H9 (cell line): ENCODE measurements around the gene GRID2. TPM values are rescaled to one million over a fixed set of nuclear protein-coding genes. Genes with fewer than 3 reads are reported as not detected.

Experiments used
- DNase-seq: peaks from one replicate; pipeline ENCODE4 v3.0.0-alpha.2; 2017
- H2AFZ ChIP-seq: one replicate; pipeline ENCODE4 v1.6.1; 2013; ENCODE audit warnings: mild to moderate bottlenecking, low read length, control low read depth, moderate library complexity
- H2AK5ac ChIP-seq: 2 replicates; pipeline ENCODE4 v1.6.1; 2013; ENCODE audit warnings: low read length, control low read depth, mixed read lengths; ENCODE audit not compliant: insufficient read length
- H2BK120ac ChIP-seq: one replicate; pipeline ENCODE4 v1.6.1; 2013; ENCODE audit warnings: low read depth, mild to moderate bottlenecking, low read length, control low read depth, inconsistent platforms; ENCODE audit not compliant: poor library complexity, severe bottlenecking
- H2BK12ac ChIP-seq: 2 replicates; pipeline ENCODE4 v1.6.1; 2013; ENCODE audit warnings: low read length, control low read depth, mixed read lengths, low read depth; ENCODE audit not compliant: insufficient read length
- H2BK15ac ChIP-seq: 2 replicates; pipeline ENCODE4 v1.6.1; 2013; ENCODE audit warnings: low read depth, low read length, control low read depth
- H2BK20ac ChIP-seq: one replicate; pipeline ENCODE4 v1.6.1; 2013; ENCODE audit warnings: low read depth, mild to moderate bottlenecking, low read length, control low read depth, inconsistent platforms; ENCODE audit not compliant: poor library complexity, severe bottlenecking
- H2BK5ac ChIP-seq: 2 replicates; pipeline ENCODE4 v1.6.1; 2013; ENCODE audit warnings: low read length, control low read depth, mixed read lengths; ENCODE audit not compliant: insufficient read length
- H3K14ac ChIP-seq: 2 replicates; pipeline ENCODE4 v1.6.1; 2013; ENCODE audit warnings: low read length, control low read depth; ENCODE audit not compliant: insufficient read depth
- H3K18ac ChIP-seq: 2 replicates; pipeline ENCODE4 v1.6.1; 2013; ENCODE audit warnings: low read depth, mild to moderate bottlenecking, mixed read lengths, low read length, control low read depth; ENCODE audit not compliant: insufficient read length
- H3K23ac ChIP-seq: 2 replicates; pipeline ENCODE4 v1.6.1; 2013; ENCODE audit warnings: low read length, control low read depth, mixed read lengths, low read depth; ENCODE audit not compliant: insufficient read length
- H3K23me2 ChIP-seq: 2 replicates; pipeline ENCODE4 v1.6.1; 2013; ENCODE audit warnings: low read depth, mild to moderate bottlenecking, mixed read lengths, low read length, control low read depth; ENCODE audit not compliant: insufficient read length, poor library complexity, severe bottlenecking
- H3K27ac ChIP-seq: 2 replicates; pipeline ENCODE4 v1.5.1; 2013; ENCODE audit warnings: low read length, control low read depth, mixed read lengths, low read depth; ENCODE audit not compliant: insufficient read length
- H3K27me3 ChIP-seq: 2 replicates; pipeline ENCODE4 v1.6.1; 2013; ENCODE audit warnings: low read length, control low read depth, inconsistent platforms; ENCODE audit not compliant: insufficient read depth
- H3K4ac ChIP-seq: 2 replicates; pipeline ENCODE4 v1.6.1; 2013; ENCODE audit warnings: low read depth, mild to moderate bottlenecking, control low read depth, inconsistent platforms, low read length, moderate library complexity
- H3K4me1 ChIP-seq: 2 replicates; pipeline ENCODE4 v1.6.1; 2013; ENCODE audit warnings: low read length, control low read depth, inconsistent platforms; ENCODE audit not compliant: insufficient read depth
- H3K4me2 ChIP-seq: 2 replicates; pipeline ENCODE4 v1.6.1; 2013; ENCODE audit warnings: low read length, control low read depth, mixed read lengths; ENCODE audit not compliant: insufficient read length, insufficient read depth
- H3K56ac ChIP-seq: 2 replicates; pipeline ENCODE4 v1.6.1; 2013; ENCODE audit warnings: low read depth, mild to moderate bottlenecking, mixed read lengths, low read length, control low read depth; ENCODE audit not compliant: insufficient read length
- H3K79me1 ChIP-seq: 2 replicates; pipeline ENCODE4 v1.6.1; 2013; ENCODE audit warnings: low read depth, mild to moderate bottlenecking, moderate library complexity, low read length, control low read depth, inconsistent platforms; ENCODE audit not compliant: insufficient read depth, poor library complexity, severe bottlenecking
- H3K79me2 ChIP-seq: 2 replicates; pipeline ENCODE4 v1.6.1; 2013; ENCODE audit warnings: low read length, control low read depth, inconsistent platforms; ENCODE audit not compliant: insufficient read depth
- H3K9ac ChIP-seq: 2 replicates; pipeline ENCODE4 v1.6.1; 2013; ENCODE audit warnings: low read length, control low read depth, mixed read lengths; ENCODE audit not compliant: insufficient read length; ENCODE audit errors: extremely low read depth
- H3K9me3 ChIP-seq: one replicate; pipeline ENCODE4 v1.6.1; 2013; ENCODE audit warnings: low read depth, low read length, inconsistent platforms; ENCODE audit not compliant: control insufficient read depth
- H3T11ph ChIP-seq: one replicate; pipeline ENCODE4 v1.6.1; 2013; ENCODE audit warnings: mild to moderate bottlenecking, low read length, control low read depth, inconsistent platforms
- H4K20me1 ChIP-seq: one replicate; pipeline ENCODE4 v1.6.1; 2013; ENCODE audit not compliant: control insufficient read depth, insufficient read length, insufficient read depth
- H4K5ac ChIP-seq: 2 replicates; pipeline ENCODE4 v1.6.1; 2013; ENCODE audit warnings: low read depth, mild to moderate bottlenecking, mixed read lengths, low read length, control low read depth; ENCODE audit not compliant: insufficient read length
- H4K8ac ChIP-seq: replicated peaks from 2 replicates; pipeline ENCODE4 v1.6.1; 2013; ENCODE audit warnings: low read length, control low read depth, mixed read lengths, low read depth; ENCODE audit not compliant: insufficient read length
- H4K91ac ChIP-seq: 2 replicates; pipeline ENCODE4 v1.6.1; 2013; ENCODE audit warnings: low read depth, mild to moderate bottlenecking, moderate library complexity, mixed read lengths, low read length, control low read depth; ENCODE audit not compliant: insufficient read length
- H3K27ac Mint-ChIP-seq, 3 experiments: 2 replicates in 2 of 3; 3 replicates in 1 of 3; pipeline ENCODE4 v1.8.0; 2020 to 2021; ENCODE audit warnings: mixed read lengths in 3 of 3, mild to moderate bottlenecking in 1 of 3, moderate library complexity in 1 of 3
- H3K27me3 Mint-ChIP-seq: 2 replicates; pipeline ENCODE4 v1.8.0; 2021; ENCODE audit warnings: low read depth, mild to moderate bottlenecking, moderate library complexity, mixed read lengths
- H3K36me3 Mint-ChIP-seq, 3 experiments: 2 replicates in 2 of 3; 3 replicates in 1 of 3; pipeline ENCODE4 v1.8.0; 2020 to 2021; ENCODE audit warnings: low read depth in 3 of 3, mixed read lengths in 3 of 3; ENCODE audit not compliant: insufficient read depth in 1 of 3
- H3K4me1 Mint-ChIP-seq, 2 experiments: 2 replicates each; pipeline ENCODE4 v1.8.0; 2020; ENCODE audit warnings: mixed read lengths in 2 of 2
- H3K4me3 Mint-ChIP-seq, 2 experiments: 2 replicates in 1 of 2; 3 replicates in 1 of 2; pipeline ENCODE4 v1.8.0; 2020 to 2021; ENCODE audit warnings: mild to moderate bottlenecking in 2 of 2, mixed read lengths in 2 of 2, moderate library complexity in 1 of 2
- H3K9me3 Mint-ChIP-seq, 2 experiments: 2 replicates in 1 of 2; 3 replicates in 1 of 2; pipeline ENCODE4 v1.8.0; 2020; ENCODE audit warnings: mild to moderate bottlenecking in 2 of 2, mixed read lengths in 2 of 2, moderate library complexity in 1 of 2
- CTCF ChIP-seq: fragments of 200-600 bp; sonication (generic); conservative IDR thresholded peaks from 3 replicates; pipeline ENCODE4 v1.8.0; 2021; ENCODE audit warnings: antibody characterized with exemption, mild to moderate bottlenecking
- WGBS: extraction: QIAGEN DNeasy Blood & Tissue Kit; methylation state at CpG from one replicate; pipeline ENCODE4 v1.1.7; 2013; ENCODE audit warnings: missing lambda C conversion rate, low lambda C conversion rate, mixed read lengths; ENCODE audit not compliant: insufficient read length; ENCODE audit errors: extremely low coverage; 5-methylcytosine and 5-hydroxymethylcytosine counted together
- total RNA-seq: library from RNA; stranded (reverse); gene quantifications from 2 replicates; pipeline ENCODE4 v1.2.1, GENCODE V29; 2021

The GRID2 gene
- total RNA-seq, 1 experiment from 2014 or later = 21.8 TPM

GRCh38 chr4:93760284-93760683, 1456.5 kb downstream of the GRID2 start:
- Histone ChIP-seq H3K79me2 (0 out of 2 replicates have a peak, but pooled peaks cover 2% of the 10 kb centered on the region), H2BK12ac (no peak overlapping the region), H3K4ac (no peak overlapping the region), H3K9me3 (no peaks in the 10 kb centered on the region), H4K91ac (no peak overlapping the region), H2BK5ac (no peak overlapping the region), H3K4me2 (no peak overlapping the region), H2BK120ac (no peak overlapping the region), H2BK15ac (no peak overlapping the region), H4K20me1 (no peaks in the 10 kb centered on the region), H3K18ac (no peak overlapping the region), H3K23ac (no peak overlapping the region), H4K8ac (no peak overlapping the region), H3K4me1 (no peaks in the 10 kb centered on the region), H3K23me2 (no peaks in the 10 kb centered on the region), H2BK20ac (no peak overlapping the region), H3K27me3 (no peaks in the 10 kb centered on the region), H3K14ac (no peak overlapping the region), H3K27ac (no peak overlapping the region), H3T11ph (no peak overlapping the region), H3K56ac (no peak overlapping the region), H3K9ac (no peak overlapping the region), H2AK5ac (no peak overlapping the region), H2AFZ (no peak overlapping the region), H3K79me1 (no peaks in the 10 kb centered on the region), H4K5ac (no peak overlapping the region)
- Mint-ChIP-seq H3K27me3 (no peaks in the 10 kb centered on the region), H3K36me3 (no peaks in the 10 kb centered on the region), H3K27ac (no peak overlapping the region), H3K4me1 (peaks cover 14 to 16% of the 10 kb centered on the region in 2 experiments), H3K9me3 (no peaks in the 10 kb centered on the region), H3K4me3 (no peak overlapping the region)
- TF ChIP-seq CTCF = no peak
- no peak for DNase-seq
- WGBS = no CpG with 5 or more reads among the region's 2 CpGs
